HEK293T (cell line): Measurements from ENCODE around the gene ARMC8.

Experiments
- CTCF ChIA-PET: fragments of 350-600 bp; formaldehyde crosslinking; extraction: SDS; loops from one replicate; lab custom pipeline; 2021; ENCODE audit warnings: antibody characterized with exemption, inconsistent platforms; lab: Yijun Ruan, JAX
- POLR2A ChIA-PET: fragments of 350-600 bp; formaldehyde crosslinking; extraction: SDS; loops from one replicate; lab custom pipeline; 2020; ENCODE audit warnings: antibody characterized with exemption, inconsistent platforms; lab: Yijun Ruan, JAX
- DNase-seq: peaks from one replicate; pipeline ENCODE4 v3.0.0; 2012; ENCODE audit warnings: mixed read lengths; ENCODE audit errors: extremely low spot score
- ARNT ChIP-seq: fragments of 450-650 bp; IDR thresholded peaks from 2 replicates; pipeline ENCODE4 v1.6.1; 2017; ENCODE audit warnings: mild to moderate bottlenecking
- BHLHE40 ChIP-seq: fragments of 450-650 bp; IDR thresholded peaks from 2 replicates; pipeline ENCODE4 v1.6.1; 2016; ENCODE audit warnings: mild to moderate bottlenecking, moderate library complexity, borderline replicate concordance
- CTBP1 ChIP-seq: fragments of 450-650 bp; IDR thresholded peaks from 2 replicates; pipeline ENCODE4 v1.6.1; 2016; ENCODE audit warnings: borderline replicate concordance
- ELF4 ChIP-seq: fragments of 450-650 bp; IDR thresholded peaks from 2 replicates; pipeline ENCODE4 v1.6.1; 2017; ENCODE audit warnings: antibody characterized with exemption
- FOXA1 ChIP-seq: fragments of 450-650 bp; IDR thresholded peaks from 2 replicates; pipeline ENCODE4 v1.6.1; 2016; ENCODE audit warnings: mild to moderate bottlenecking
- FOXK2 ChIP-seq: fragments of 450-650 bp; IDR thresholded peaks from 2 replicates; pipeline ENCODE4 v1.6.1; 2016; ENCODE audit warnings: mild to moderate bottlenecking
- FOXM1 ChIP-seq: fragments of 450-650 bp; IDR thresholded peaks from 2 replicates; pipeline ENCODE4 v1.6.1; 2017; ENCODE audit warnings: mild to moderate bottlenecking, borderline replicate concordance
- HDGF ChIP-seq: fragments of 450-650 bp; IDR thresholded peaks from 2 replicates; pipeline ENCODE4 v1.6.1; 2017; ENCODE audit warnings: antibody characterized with exemption, borderline replicate concordance
- L3MBTL2 ChIP-seq: fragments of 450-650 bp; conservative IDR thresholded peaks from 2 replicates; pipeline ENCODE4 v1.6.1; 2016; ENCODE audit warnings: mild to moderate bottlenecking
- LEF1 ChIP-seq: fragments of 450-650 bp; IDR thresholded peaks from 2 replicates; pipeline ENCODE4 v1.6.1; 2017; ENCODE audit warnings: mild to moderate bottlenecking, borderline replicate concordance
- NFRKB ChIP-seq: fragments of 450-650 bp; IDR thresholded peaks from 2 replicates; pipeline ENCODE4 v1.6.1; 2016; ENCODE audit warnings: mild to moderate bottlenecking, moderate library complexity
- SP1 ChIP-seq: fragments of 450-650 bp; IDR thresholded peaks from 2 replicates; pipeline ENCODE4 v1.6.1; 2017
- SUZ12 ChIP-seq: fragments of 450-650 bp; IDR thresholded peaks from 2 replicates; pipeline ENCODE4 v1.6.1; 2016; ENCODE audit warnings: mild to moderate bottlenecking
- TARDBP ChIP-seq: fragments of 450-650 bp; IDR thresholded peaks from 2 replicates; pipeline ENCODE4 v1.6.1; 2016
- ZNF384 ChIP-seq: fragments of 450-650 bp; IDR thresholded peaks from 2 replicates; pipeline ENCODE4 v1.6.1; 2016
- TF ChIP-seq, protein P1 (sequence below): fragments of 450-650 bp; IDR thresholded peaks from 2 replicates; pipeline ENCODE4 v1.6.1; 2016

The ARMC8 gene

GRCh38 chr3:138340511-138340910 is 153.4 kb downstream of the ARMC8 start:
- CTCF ChIA-PET: no interaction called here
- TF ChIP-seq CTBP1 (no peak), LEF1 (no peak), ELF4 (no peak), FOXM1 (no peak), NFRKB (no peak), ARNT (no peak), TARDBP (no peak), HDGF (no peak), BHLHE40 (no peak), SUZ12 (no peak)
- POLR2A ChIA-PET: no interaction called here
- no peak for DNase-seq

- no peak for DNase-seq
- POLR2A ChIA-PET: no interaction called here
- CTCF ChIA-PET: no interaction called here
- no peak for TF ChIP-seq TARDBP
- TF ChIP-seq LEF1: no peak
- no peak for TF ChIP-seq HDGF
- TF ChIP-seq CTBP1: no peak
- no peak for TF ChIP-seq FOXA1
- TF ChIP-seq ARNT: no peak
- TF ChIP-seq, protein P1, sequence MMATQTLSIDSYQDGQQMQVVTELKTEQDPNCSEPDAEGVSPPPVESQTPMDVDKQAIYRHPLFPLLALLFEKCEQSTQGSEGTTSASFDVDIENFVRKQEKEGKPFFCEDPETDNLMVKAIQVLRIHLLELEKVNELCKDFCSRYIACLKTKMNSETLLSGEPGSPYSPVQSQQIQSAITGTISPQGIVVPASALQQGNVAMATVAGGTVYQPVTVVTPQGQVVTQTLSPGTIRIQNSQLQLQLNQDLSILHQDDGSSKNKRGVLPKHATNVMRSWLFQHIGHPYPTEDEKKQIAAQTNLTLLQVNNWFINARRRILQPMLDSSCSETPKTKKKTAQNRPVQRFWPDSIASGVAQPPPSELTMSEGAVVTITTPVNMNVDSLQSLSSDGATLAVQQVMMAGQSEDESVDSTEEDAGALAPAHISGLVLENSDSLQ: no peak
- TF ChIP-seq FOXK2: no peak
- no peak for TF ChIP-seq L3MBTL2
- TF ChIP-seq NFRKB: no peak
- TF ChIP-seq ELF4: no peak
- TF ChIP-seq SUZ12: no peak
- TF ChIP-seq ZNF384: no peak
- no peak for TF ChIP-seq BHLHE40
- no peak for TF ChIP-seq SP1
- no peak for TF ChIP-seq FOXM1
Observed at GRCh38 chr3:138344754-138345153, 157.7 kb downstream of the ARMC8 start.
